ENCODE results near the gene PLSCR4. TPM values are rescaled to one million over a fixed set of nuclear protein-coding genes. Genes with fewer than 3 reads are reported as not detected.

Gene PLSCR4
- total and polyA plus RNA-seq, 2 of the 8 experiments (the other 6 are each of a cell fraction or from before 2014, with no cell fraction given) = 1.8 to 2.9 TPM

GRCh38 chr3:146196789-146197188 lies 54.1 kb downstream of the PLSCR4 start (continued):
- TF ChIP-seq EZH2 (IDR thresholded peaks at IDR 0.05; ENCODE audit: low read depth, low read length, severe bottlenecking) (no peak), GTF2F1 (IDR thresholded peaks at IDR 0.05; ENCODE audit: borderline replicate concordance, low read depth, low read length) (no peak)
